ENCODE measurements around the gene RRAGC.

RRAGC gene

GRCh38 chr1:38793299-38793698 is 66.3 kb downstream of the RRAGC start:
- ATAC-seq, result no peak

DNA sequence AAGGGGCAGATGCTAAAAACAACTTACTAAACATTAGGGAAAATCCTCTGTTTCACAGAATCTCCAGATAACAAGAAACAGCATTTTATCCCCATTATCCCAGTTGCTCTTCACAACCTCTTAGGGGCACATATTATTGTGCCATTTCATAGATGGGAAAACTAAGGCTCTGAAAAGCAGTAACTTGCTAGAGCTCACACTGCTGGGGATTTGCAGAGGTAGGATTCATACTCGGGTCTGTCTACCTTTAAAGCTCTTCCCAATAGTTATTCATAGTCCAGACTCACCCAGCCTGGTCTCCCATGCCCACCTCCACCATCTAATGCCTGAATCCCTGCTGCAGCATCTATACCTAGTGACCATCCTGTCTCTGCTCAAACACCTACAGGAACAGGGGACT is 67.7 kb downstream of the RRAGC start:
- ATAC-seq, result no peak
- no peak for TF ChIP-seq ZFP3 (CRISPR knock-in tag; IDR thresholded peaks at IDR 0.05)
- TF ChIP-seq ZNF565 (CRISPR knock-in tag; conservative IDR thresholded peaks at IDR 0.05; ENCODE audit: low read depth), result no peak
- no peak for TF ChIP-seq ZNF70 (CRISPR knock-in tag; IDR thresholded peaks at IDR 0.05)
- no peak for TF ChIP-seq CSDC2 (CRISPR knock-in tag; IDR thresholded peaks at IDR 0.05)
- TF ChIP-seq BACH2 (CRISPR knock-in tag; IDR thresholded peaks at IDR 0.05; ENCODE audit: borderline replicate concordance), result no peak
- no peak for TF ChIP-seq TOX (CRISPR knock-in tag; IDR thresholded peaks at IDR 0.05; ENCODE audit: borderline replicate concordance)
- TF ChIP-seq RARB (CRISPR knock-in tag; IDR thresholded peaks at IDR 0.05), result no peak
- TF ChIP-seq CSRNP3 (CRISPR knock-in tag; IDR thresholded peaks at IDR 0.05), result no peak

More at GRCh38 chr1:38793299-38793698, 66.3 kb downstream of the RRAGC start:
- TF ChIP-seq, protein P1, sequence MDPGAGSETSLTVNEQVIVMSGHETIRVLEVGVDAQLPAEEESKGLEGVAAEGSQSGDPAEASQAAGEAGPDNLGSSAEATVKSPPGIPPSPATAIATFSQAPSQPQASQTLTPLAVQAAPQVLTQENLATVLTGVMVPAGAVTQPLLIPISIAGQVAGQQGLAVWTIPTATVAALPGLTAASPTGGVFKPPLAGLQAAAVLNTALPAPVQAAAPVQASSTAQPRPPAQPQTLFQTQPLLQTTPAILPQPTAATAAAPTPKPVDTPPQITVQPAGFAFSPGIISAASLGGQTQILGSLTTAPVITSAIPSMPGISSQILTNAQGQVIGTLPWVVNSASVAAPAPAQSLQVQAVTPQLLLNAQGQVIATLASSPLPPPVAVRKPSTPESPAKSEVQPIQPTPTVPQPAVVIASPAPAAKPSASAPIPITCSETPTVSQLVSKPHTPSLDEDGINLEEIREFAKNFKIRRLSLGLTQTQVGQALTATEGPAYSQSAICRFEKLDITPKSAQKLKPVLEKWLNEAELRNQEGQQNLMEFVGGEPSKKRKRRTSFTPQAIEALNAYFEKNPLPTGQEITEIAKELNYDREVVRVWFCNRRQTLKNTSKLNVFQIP (CRISPR knock-in tag; IDR thresholded peaks at IDR 0.05; ENCODE audit: borderline replicate concordance, low read depth), result no peak
- TF ChIP-seq CREB5 (CRISPR knock-in tag; IDR thresholded peaks at IDR 0.05; ENCODE audit: low read depth) (no peak), PATZ1 (CRISPR knock-in tag; IDR thresholded peaks at IDR 0.05; ENCODE audit: borderline replicate concordance) (no peak), CSRNP3 (CRISPR knock-in tag; IDR thresholded peaks at IDR 0.05) (no peak), CSDC2 (CRISPR knock-in tag; IDR thresholded peaks at IDR 0.05) (no peak), ZNF8 (CRISPR knock-in tag; IDR thresholded peaks at IDR 0.05) (no peak), ZNF565 (CRISPR knock-in tag; conservative IDR thresholded peaks at IDR 0.05; ENCODE audit: low read depth) (no peak), ZC3H10 (CRISPR knock-in tag; IDR thresholded peaks at IDR 0.05) (no peak), OSR1 (CRISPR knock-in tag; IDR thresholded peaks at IDR 0.05) (no peak), BACH2 (CRISPR knock-in tag; IDR thresholded peaks at IDR 0.05; ENCODE audit: borderline replicate concordance) (no peak), TCF4 (CRISPR knock-in tag; IDR thresholded peaks at IDR 0.05; ENCODE audit: borderline replicate concordance) (no peak), PPARA (CRISPR knock-in tag; IDR thresholded peaks at IDR 0.05; ENCODE audit: borderline replicate concordance) (no peak), ARNTL (CRISPR knock-in tag; IDR thresholded peaks at IDR 0.05; ENCODE audit: borderline replicate concordance, low read depth) (no peak), ZFP30 (CRISPR knock-in tag; IDR thresholded peaks at IDR 0.05) (no peak), RARB (CRISPR knock-in tag; IDR thresholded peaks at IDR 0.05) (no peak), SNAI2 (CRISPR knock-in tag; IDR thresholded peaks at IDR 0.05) (no peak), GLIS3 (CRISPR knock-in tag; IDR thresholded peaks at IDR 0.05) (no peak), ESRRG (CRISPR knock-in tag; IDR thresholded peaks at IDR 0.05) (no peak), ZNF70 (CRISPR knock-in tag; IDR thresholded peaks at IDR 0.05) (no peak)
- TF ChIP-seq, protein P2, sequence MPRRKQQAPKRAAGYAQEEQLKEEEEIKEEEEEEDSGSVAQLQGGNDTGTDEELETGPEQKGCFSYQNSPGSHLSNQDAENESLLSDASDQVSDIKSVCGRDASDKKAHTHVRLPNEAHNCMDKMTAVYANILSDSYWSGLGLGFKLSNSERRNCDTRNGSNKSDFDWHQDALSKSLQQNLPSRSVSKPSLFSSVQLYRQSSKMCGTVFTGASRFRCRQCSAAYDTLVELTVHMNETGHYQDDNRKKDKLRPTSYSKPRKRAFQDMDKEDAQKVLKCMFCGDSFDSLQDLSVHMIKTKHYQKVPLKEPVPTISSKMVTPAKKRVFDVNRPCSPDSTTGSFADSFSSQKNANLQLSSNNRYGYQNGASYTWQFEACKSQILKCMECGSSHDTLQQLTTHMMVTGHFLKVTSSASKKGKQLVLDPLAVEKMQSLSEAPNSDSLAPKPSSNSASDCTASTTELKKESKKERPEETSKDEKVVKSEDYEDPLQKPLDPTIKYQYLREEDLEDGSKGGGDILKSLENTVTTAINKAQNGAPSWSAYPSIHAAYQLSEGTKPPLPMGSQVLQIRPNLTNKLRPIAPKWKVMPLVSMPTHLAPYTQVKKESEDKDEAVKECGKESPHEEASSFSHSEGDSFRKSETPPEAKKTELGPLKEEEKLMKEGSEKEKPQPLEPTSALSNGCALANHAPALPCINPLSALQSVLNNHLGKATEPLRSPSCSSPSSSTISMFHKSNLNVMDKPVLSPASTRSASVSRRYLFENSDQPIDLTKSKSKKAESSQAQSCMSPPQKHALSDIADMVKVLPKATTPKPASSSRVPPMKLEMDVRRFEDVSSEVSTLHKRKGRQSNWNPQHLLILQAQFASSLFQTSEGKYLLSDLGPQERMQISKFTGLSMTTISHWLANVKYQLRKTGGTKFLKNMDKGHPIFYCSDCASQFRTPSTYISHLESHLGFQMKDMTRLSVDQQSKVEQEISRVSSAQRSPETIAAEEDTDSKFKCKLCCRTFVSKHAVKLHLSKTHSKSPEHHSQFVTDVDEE (CRISPR knock-in tag; IDR thresholded peaks at IDR 0.05), result no peak
